H1 (cell line): ENCODE measurements around the gene ARGLU1. TPM values are rescaled to one million over a fixed set of nuclear protein-coding genes. Genes with fewer than 3 reads are reported as not detected.

Experiments
- CTCF ChIA-PET: fragments of 300-600 bp; sonication (Branson Sonifier 250); formaldehyde crosslinking; loops from one replicate; lab custom pipeline; 2021; ENCODE audit not compliant: partially characterized antibody; lab: Charles Lee
- POLR2A ChIA-PET: fragments of 300-600 bp; sonication (Branson Sonifier 250); formaldehyde crosslinking; loops from one replicate; lab custom pipeline; 2021; ENCODE audit warnings: inconsistent platforms; ENCODE audit not compliant: partially characterized antibody; lab: Charles Lee
- DNase-seq, 2 experiments: peaks; one replicate each; pipeline versions ENCODE4 v3.0.0 to v3.0.0-alpha.2; 2010 to 2022; ENCODE audit warnings: low spot score in 2 of 2, low read depth in 1 of 2, mixed read lengths in 1 of 2
- FAIRE-seq: peaks from 2 replicates; lab custom pipeline; 2011; peaks lifted over from hg19 to GRCh38; lab: Jason Lieb, UNC
- H2AFZ ChIP-seq: 2 replicates; pipeline ENCODE4 v1.8.1; 2012; ENCODE audit warnings: low read length, inconsistent platforms
- H2AK5ac ChIP-seq: 2 replicates; pipeline ENCODE4 v1.6.1; 2013; ENCODE audit warnings: low read depth, low read length
- H2BK120ac ChIP-seq: replicated peaks from 2 replicates; pipeline ENCODE3; 2013; ENCODE audit warnings: low read depth, low read length, inconsistent platforms
- H2BK12ac ChIP-seq: 2 replicates; pipeline ENCODE4 v1.6.1; 2013; ENCODE audit warnings: low read depth, low read length
- H2BK15ac ChIP-seq: 2 replicates; pipeline ENCODE4 v1.6.1; 2013; ENCODE audit warnings: low read length
- H2BK20ac ChIP-seq: 2 replicates; pipeline ENCODE4 v1.6.1; 2013; ENCODE audit warnings: low read length
- H2BK5ac ChIP-seq: 2 replicates; pipeline ENCODE4 v1.6.1; 2013; ENCODE audit warnings: low read depth, low read length
- H3K14ac ChIP-seq: 2 replicates; pipeline ENCODE4 v1.6.1; 2013; ENCODE audit warnings: inconsistent platforms; ENCODE audit not compliant: insufficient read length
- H3K18ac ChIP-seq: 2 replicates; pipeline ENCODE4 v1.6.1; 2013; ENCODE audit warnings: low read length; ENCODE audit errors: extremely low read depth
- H3K23ac ChIP-seq: 2 replicates; pipeline ENCODE4 v1.6.1; 2013; ENCODE audit warnings: inconsistent platforms; ENCODE audit not compliant: insufficient read length
- H3K23me2 ChIP-seq: 2 replicates; pipeline ENCODE4 v1.6.1; 2013; ENCODE audit warnings: low read depth, low read length
- H3K27ac ChIP-seq: 2 replicates; pipeline ENCODE4 v1.6.1; 2011; ENCODE audit warnings: low read depth, low read length, inconsistent platforms
- H3K27me3 ChIP-seq, 4 experiments: replicated peaks in 1 of 4; 1 replicate in 1 of 4; 2 replicates in 3 of 4; pipeline versions ENCODE4 v1.6.1 to v1.8.1; 2011 to 2013; ENCODE audit warnings: low read length in 3 of 4, mild to moderate bottlenecking in 3 of 4, inconsistent platforms in 2 of 4, mixed read lengths in 2 of 4, moderate library complexity in 1 of 4; ENCODE audit not compliant: control insufficient read depth in 3 of 4, insufficient read depth in 3 of 4; ENCODE audit errors: extremely low read depth in 1 of 4
- H3K36me3 ChIP-seq, 4 experiments: 2 replicates each; pipeline versions ENCODE4 v1.6.1 to v1.8.1; 2011 to 2013; ENCODE audit warnings: mild to moderate bottlenecking in 4 of 4, low read length in 3 of 4, moderate library complexity in 2 of 4, control low read depth in 1 of 4, inconsistent platforms in 1 of 4; ENCODE audit not compliant: insufficient read depth in 4 of 4, control insufficient read depth in 2 of 4
- H3K4ac ChIP-seq: replicated peaks from 2 replicates; pipeline ENCODE3; 2013; ENCODE audit warnings: low read length, low read depth, mixed read lengths, inconsistent platforms; ENCODE audit not compliant: insufficient read length
- H3K4me1 ChIP-seq, 4 experiments: replicated peaks in 1 of 4; 1 replicate in 1 of 4; 2 replicates in 3 of 4; pipeline versions ENCODE4 v1.6.1 to v1.8.1; 2011 to 2013; ENCODE audit warnings: low read length in 3 of 4, inconsistent platforms in 2 of 4, mixed read lengths in 1 of 4; ENCODE audit not compliant: insufficient read depth in 4 of 4, control insufficient read depth in 3 of 4
- H3K4me2 ChIP-seq, 2 experiments: 2 replicates each; pipeline versions ENCODE4 v1.6.1 to v1.8.1; 2011 to 2013; ENCODE audit warnings: low read depth in 2 of 2, low read length in 2 of 2, control low read depth in 1 of 2, inconsistent platforms in 1 of 2, mild to moderate bottlenecking in 1 of 2; ENCODE audit not compliant: insufficient read depth in 1 of 2
- H3K4me3 ChIP-seq, 4 experiments: fragments of 200-600, 300-600 bp in 1 of 4; sonication (generic), shearing (Covaris generic), sonication (Bioruptor Twin) in 1 of 4; 2 replicates each; pipeline versions ENCODE4 v1.5.1 to v1.8.1; 2011 to 2016; ENCODE audit warnings: low read length in 4 of 4, low read depth in 3 of 4, control low read depth in 2 of 4, inconsistent platforms in 2 of 4, mild to moderate bottlenecking in 2 of 4, mixed read lengths in 1 of 4, moderate library complexity in 1 of 4; ENCODE audit not compliant: insufficient read depth in 2 of 4; ENCODE audit errors: extremely low read depth in 1 of 4
- H3K56ac ChIP-seq: replicated peaks from 2 replicates; pipeline ENCODE3; 2013; ENCODE audit warnings: low read depth, mild to moderate bottlenecking, mixed read lengths, low read length, inconsistent platforms; ENCODE audit not compliant: insufficient read length
- H3K79me1 ChIP-seq: 2 replicates; pipeline ENCODE4 v1.6.1; 2013; ENCODE audit warnings: low read depth, low read length, control low read depth
- H3K79me2 ChIP-seq, 2 experiments: 2 replicates each; pipeline versions ENCODE4 v1.6.1 to v1.8.1; 2012 to 2013; ENCODE audit warnings: low read length in 2 of 2, mild to moderate bottlenecking in 2 of 2, inconsistent platforms in 1 of 2; ENCODE audit not compliant: insufficient read depth in 2 of 2, control insufficient read depth in 1 of 2
- H3K9ac ChIP-seq, 4 experiments: replicated peaks in 1 of 4; 1 replicate in 1 of 4; 2 replicates in 3 of 4; pipeline versions ENCODE4 v1.6.1 to v1.8.1; 2011 to 2013; ENCODE audit warnings: low read depth in 3 of 4, low read length in 3 of 4, control low read depth in 2 of 4, mild to moderate bottlenecking in 2 of 4, moderate library complexity in 2 of 4, inconsistent platforms in 1 of 4; ENCODE audit errors: extremely low read depth in 1 of 4
- H3K9me3 ChIP-seq, 2 experiments: 2 replicates each; pipeline versions ENCODE4 v1.6.1 to v1.8.1; 2012 to 2013; ENCODE audit warnings: mild to moderate bottlenecking in 2 of 2, moderate library complexity in 2 of 2, control low read depth in 1 of 2, inconsistent platforms in 1 of 2, low read depth in 1 of 2, low read length in 1 of 2, mixed read lengths in 1 of 2; ENCODE audit not compliant: insufficient read depth in 2 of 2
- H4K20me1 ChIP-seq, 2 experiments: replicated peaks in 1 of 2; 2 replicates each; pipeline versions ENCODE3 to v1.8.1; 2011 to 2013; ENCODE audit warnings: inconsistent platforms in 2 of 2, low read length in 2 of 2, mild to moderate bottlenecking in 1 of 2; ENCODE audit not compliant: insufficient read depth in 2 of 2, control insufficient read depth in 1 of 2
- H4K5ac ChIP-seq: 2 replicates; pipeline ENCODE4 v1.6.1; 2013; ENCODE audit warnings: low read length, low read depth, mixed read lengths, inconsistent platforms; ENCODE audit not compliant: insufficient read length
- H4K8ac ChIP-seq: 2 replicates; pipeline ENCODE4 v1.8.0; 2013; ENCODE audit warnings: mild to moderate bottlenecking, moderate library complexity, low read length, inconsistent platforms; ENCODE audit not compliant: insufficient read depth; ENCODE audit errors: extremely low read depth
- H4K91ac ChIP-seq: replicated peaks from 2 replicates; pipeline ENCODE3; 2013; ENCODE audit warnings: low read length, mixed read lengths, inconsistent platforms; ENCODE audit not compliant: insufficient read length
- EP300 ChIP-seq, 2 experiments: IDR thresholded peaks; 1 replicate in 1 of 2; 2 replicates in 1 of 2; pipeline ENCODE4 v1.6.1; 2011 to 2012; ENCODE audit warnings: low read depth in 2 of 2, low read length in 2 of 2, mild to moderate bottlenecking in 2 of 2, borderline replicate concordance in 1 of 2, inconsistent platforms in 1 of 2, moderate library complexity in 1 of 2
- HDAC6 ChIP-seq: IDR thresholded peaks from one replicate; pipeline ENCODE4 v1.7.1; 2012; ENCODE audit warnings: low read depth, mild to moderate bottlenecking, inconsistent platforms, low read length, moderate library complexity
- NRF1 ChIP-seq: IDR thresholded peaks from 2 replicates; pipeline ENCODE4 v1.6.1; 2011; ENCODE audit warnings: mild to moderate bottlenecking, low read depth, low read length, improper control_type of control experiment
- PHF8 ChIP-seq: fragments of 200-600 bp; sonication (generic); conservative IDR thresholded peaks from 2 replicates; pipeline ENCODE4 v1.7.1; 2012; ENCODE audit warnings: low read depth, mild to moderate bottlenecking, inconsistent platforms, low read length, moderate library complexity
- POLR2A ChIP-seq, 2 experiments: IDR thresholded peaks; 1 replicate in 1 of 2; 2 replicates in 1 of 2; pipeline ENCODE4 v1.6.1; 2011; ENCODE audit warnings: low read depth in 2 of 2, low read length in 2 of 2, mild to moderate bottlenecking in 2 of 2; ENCODE audit errors: control extremely low read depth in 1 of 2
- POLR2AphosphoS5 ChIP-seq: IDR thresholded peaks from 2 replicates; pipeline ENCODE4 v1.6.1; 2011; ENCODE audit warnings: low read depth, low read length
- RBBP5 ChIP-seq: IDR thresholded peaks from 2 replicates; pipeline ENCODE4 v1.7.1; 2012; ENCODE audit warnings: low read depth, mild to moderate bottlenecking, inconsistent platforms, low read length, moderate library complexity, borderline replicate concordance
- SRF ChIP-seq: IDR thresholded peaks from 2 replicates; pipeline ENCODE4 v1.6.1; 2011; ENCODE audit warnings: mild to moderate bottlenecking, low read depth, low read length, moderate library complexity
- ZNF274 ChIP-seq: IDR thresholded peaks from 2 replicates; pipeline ENCODE4 v1.7.0; 2012; ENCODE audit warnings: low read length, borderline replicate concordance; ENCODE audit errors: extremely low read depth
- WGBS, 2 experiments: shearing (Covaris generic) in 1 of 2; methylation state at CpG; one replicate each; pipeline versions ENCODE4 v1.1.6 to v1.1.7; 2013 to 2015; ENCODE audit warnings: low lambda C conversion rate in 2 of 2, mixed read lengths in 2 of 2, inconsistent platforms in 1 of 2, low coverage in 1 of 2, missing lambda C conversion rate in 1 of 2; ENCODE audit not compliant: insufficient replicate concordance in 2 of 2, insufficient coverage in 1 of 2, insufficient read length in 1 of 2; ENCODE audit errors: extremely low coverage in 1 of 2, missing lambda C conversion rate in 1 of 2; 5-methylcytosine and 5-hydroxymethylcytosine counted together
- polyA plus RNA-seq, 7 experiments: library from polyadenylated mRNA; depleted of rRNA in 3 of 7; stranded (reverse) in 5 of 7; unstranded in 2 of 7; fragments of >200 nt in 5 of 7; fragments of 200-250 nt in 2 of 7; gene quantifications; 1 replicate in 5 of 7; 2 replicates in 1 of 7; 4 replicates in 1 of 7; pipeline versions ENCODE4 v1.2.1 to v1.2.3, GENCODE V29; 2011 to 2013; ENCODE audit warnings: missing spikeins in 2 of 7, mixed read lengths in 2 of 7
- total RNA-seq: library from RNA; stranded (reverse); fragmentation: NEBNext Ultra II Directional; extraction: Animal tissue kit (Norgen Biotek cat#: 25700); gene quantifications from 2 replicates; pipeline ENCODE4 v1.2.1, GENCODE V29; 2021
- TF ChIP-seq, protein P1 (sequence below): IDR thresholded peaks from 2 replicates; pipeline ENCODE4 v1.6.1; 2012; ENCODE audit warnings: inconsistent platforms
- TF ChIP-seq, protein P2 (sequence below): IDR thresholded peaks from 2 replicates; pipeline ENCODE4 v1.6.1; 2012; ENCODE audit warnings: low read length, inconsistent platforms

Gene ARGLU1
- total and polyA plus RNA-seq, 2 of the 8 experiments (the other 6 are each of a cell fraction or from before 2014, with no cell fraction given): 47.8 to 84.9 TPM

DNA sequence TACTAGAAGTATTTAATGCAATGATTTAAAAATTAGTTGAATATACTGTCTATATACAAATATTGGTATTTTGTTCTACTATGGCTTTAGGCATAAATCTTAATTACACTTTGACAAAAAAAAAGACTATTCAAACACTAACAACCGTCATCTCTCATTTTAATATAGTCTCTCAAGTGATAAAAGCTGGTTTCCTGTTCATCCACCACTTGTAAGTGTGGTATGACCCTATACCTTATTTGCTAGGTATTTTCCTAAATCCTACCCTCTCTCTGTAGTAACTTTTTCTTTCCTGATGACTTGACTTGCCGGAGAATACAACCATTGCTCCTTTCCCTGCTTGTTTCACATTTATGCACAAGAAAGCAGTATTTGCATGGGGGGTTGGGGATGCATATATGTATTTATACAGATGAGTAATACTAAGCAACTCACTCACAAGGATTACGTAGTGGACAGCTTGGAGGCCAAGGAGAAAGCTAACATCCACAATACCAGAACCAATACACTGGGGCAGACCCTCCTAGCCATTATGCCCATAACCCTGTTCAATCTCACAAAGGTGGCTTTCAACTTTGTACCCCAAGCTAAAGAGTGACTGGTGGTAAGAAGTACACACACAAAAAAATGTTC, 19.8 kb downstream of the ARGLU1 start:
- no peak overlapping the region for H4K91ac ChIP-seq
- ChIA-PET CTCF (interaction anchor here (0.6 kb wide), 1 partner anchor 95 kb away, joined by 3 read pairs; no protein-coding TSS in a partner anchor), POLR2A (no interaction called here)
- H2AFZ ChIP-seq: no peak overlapping the region
- peaks cover 13 to 19% of the 10 kb centered on the region in 2 experiments for H4K20me1 ChIP-seq
- no peak overlapping the region for H3K18ac ChIP-seq
- no peak overlapping the region for H3K9ac ChIP-seq
- DNase-seq: no peak
- no peak overlapping the region for H2BK120ac ChIP-seq
- H4K5ac ChIP-seq: no peak overlapping the region
- 95% methylated on average over 3 of the region's 3 CpGs; no CpG with 5 or more reads in 1 of the 2 experiments for WGBS, 2 experiments
- no peak overlapping the region for H3K14ac ChIP-seq
- no peak overlapping the region for H4K8ac ChIP-seq
- H3K27ac ChIP-seq: no peak overlapping the region
- no peak overlapping the region for H2AK5ac ChIP-seq
- FAIRE-seq: no peak
- H3K36me3 ChIP-seq: peaks cover 7 to 67% (median 27%) of the 10 kb centered on the region in 4 experiments; a peak in 7 of 8 replicates
- H3K79me2 ChIP-seq: peaks cover 3 to 91% of the 10 kb centered on the region in 2 experiments; a peak in 3 of 4 replicates
- no peaks in the 10 kb centered on the region for H3K23me2 ChIP-seq
- no peak overlapping the region for H3K23ac ChIP-seq
- no peak overlapping the region for H3K4me3 ChIP-seq
- no peaks in the 10 kb centered on the region for H3K4me1 ChIP-seq
- H2BK5ac ChIP-seq: no peak overlapping the region
- H3K4ac ChIP-seq: no peak overlapping the region
- no peak overlapping the region for H2BK20ac ChIP-seq
- H2BK12ac ChIP-seq: no peak overlapping the region
- no peak overlapping the region for H3K56ac ChIP-seq
- H3K4me2 ChIP-seq: no peak overlapping the region
- H3K27me3 ChIP-seq: no peaks in the 10 kb centered on the region
- H2BK15ac ChIP-seq: no peak overlapping the region
- no peaks in the 10 kb centered on the region for H3K9me3 ChIP-seq
- H3K79me1 ChIP-seq: peaks cover 2% of the 10 kb centered on the region; the same call in 1 of the 2 replicates
- TF ChIP-seq, protein P1, sequence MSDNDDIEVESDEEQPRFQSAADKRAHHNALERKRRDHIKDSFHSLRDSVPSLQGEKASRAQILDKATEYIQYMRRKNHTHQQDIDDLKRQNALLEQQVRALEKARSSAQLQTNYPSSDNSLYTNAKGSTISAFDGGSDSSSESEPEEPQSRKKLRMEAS: no peak
- TF ChIP-seq POLR2A (IDR thresholded peaks at IDR 0.05; ENCODE audit: control extremely low read depth in 1 of 2, low read depth in 2 of 2, low read length in 2 of 2): 0 out of 3 replicates have a peak, but pooled peaks of 1 of the 2 experiments have one; percentile 31
- no peak for TF ChIP-seq SRF
- no peak for TF ChIP-seq ZNF274
- TF ChIP-seq RBBP5: no peak
- TF ChIP-seq EP300 (IDR thresholded peaks at IDR 0.05; ENCODE audit: borderline replicate concordance in 1 of 2, low read depth in 2 of 2, low read length in 2 of 2): no peak
- no peak for TF ChIP-seq HDAC6
- no peak for TF ChIP-seq PHF8
- TF ChIP-seq, protein P2, sequence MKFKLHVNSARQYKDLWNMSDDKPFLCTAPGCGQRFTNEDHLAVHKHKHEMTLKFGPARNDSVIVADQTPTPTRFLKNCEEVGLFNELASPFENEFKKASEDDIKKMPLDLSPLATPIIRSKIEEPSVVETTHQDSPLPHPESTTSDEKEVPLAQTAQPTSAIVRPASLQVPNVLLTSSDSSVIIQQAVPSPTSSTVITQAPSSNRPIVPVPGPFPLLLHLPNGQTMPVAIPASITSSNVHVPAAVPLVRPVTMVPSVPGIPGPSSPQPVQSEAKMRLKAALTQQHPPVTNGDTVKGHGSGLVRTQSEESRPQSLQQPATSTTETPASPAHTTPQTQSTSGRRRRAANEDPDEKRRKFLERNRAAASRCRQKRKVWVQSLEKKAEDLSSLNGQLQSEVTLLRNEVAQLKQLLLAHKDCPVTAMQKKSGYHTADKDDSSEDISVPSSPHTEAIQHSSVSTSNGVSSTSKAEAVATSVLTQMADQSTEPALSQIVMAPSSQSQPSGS: no peak
- no peak for TF ChIP-seq NRF1
- 0 out of 2 replicates have a peak, but pooled peaks have one; percentile 14 for TF ChIP-seq POLR2AphosphoS5
